Activated naive CD4-positive, alpha-beta T cell treated with anti-CD3 and anti-CD28 coated beads for 36 hours (primary cell): ENCODE results near the gene C1orf141. TPM values are rescaled to one million over a fixed set of nuclear protein-coding genes. Genes with fewer than 3 reads are reported as not detected.
"Not testable (repeated sequence)": the region's sequence is repeated elsewhere in the genome, so short reads cannot be mapped to it uniquely, and the experiment has no call there.

Experiments
- CTCF ChIA-PET: fragments of 350-600 bp; sonication (Branson Sonifier 250); formaldehyde crosslinking; loops from one replicate; lab custom pipeline; 2021; ENCODE audit warnings: antibody characterized with exemption; lab: Charles Lee
- DNase-seq: peaks from one replicate; pipeline ENCODE4 v3.0.0-alpha.2; 2020
- H3K27ac Mint-ChIP-seq: one replicate; pipeline ENCODE4 v1.8.0; 2021; ENCODE audit warnings: mild to moderate bottlenecking, mixed read lengths
- H3K27me3 Mint-ChIP-seq: one replicate; pipeline ENCODE4 v1.8.0; 2021; ENCODE audit warnings: low read depth, mixed read lengths
- H3K36me3 Mint-ChIP-seq: one replicate; pipeline ENCODE4 v1.8.0; 2021; ENCODE audit warnings: low read depth, mixed read lengths
- H3K4me1 Mint-ChIP-seq: one replicate; pipeline ENCODE4 v1.8.0; 2021; ENCODE audit warnings: low read depth, mixed read lengths
- H3K4me3 Mint-ChIP-seq: one replicate; pipeline ENCODE4 v1.8.0; 2021; ENCODE audit warnings: mild to moderate bottlenecking, moderate library complexity, mixed read lengths
- H3K9me3 Mint-ChIP-seq: one replicate; pipeline ENCODE4 v1.8.0; 2021; ENCODE audit warnings: mixed read lengths
- intact Hi-C: fragments of 100-400 bp; cut with micrococcal nuclease; formaldehyde crosslinking; loops from one replicate; pipeline ENCODE4 v1.15.1; 2023
- total RNA-seq, 2 experiments: library from RNA; stranded (reverse); gene quantifications; one replicate each; pipeline ENCODE4 v1.2.3, GENCODE V29; 2021

Gene C1orf141
- total RNA-seq, 2 experiments from 2014 or later, result 0.25 TPM; not detected in 1

- DNase-seq, result no peak
- Mint-ChIP-seq H3K9me3 (peaks cover 6% of the 10 kb centered on the region), H3K4me1 (peaks cover 60% of the 10 kb centered on the region), H3K4me3 (peak overlapping the region; percentile 8), H3K27ac (peak overlapping the region; percentile 99), H3K27me3 (no peaks in the 10 kb centered on the region), H3K36me3 (peaks cover 27% of the 10 kb centered on the region)
- CTCF ChIA-PET, result interaction anchor here (13.5 kb wide), 1 partner anchor 47 kb away, joined by 147 read pairs; no protein-coding TSS in a partner anchor
- intact Hi-C loops, result loop anchor here (1.0 to 10.0 kb wide), 3 partner anchors 9 to 731 kb away; no protein-coding TSS in a partner anchor
Measured at GRCh38 chr1:67165468-67166041, 30.8 kb upstream of the C1orf141 start.

- intact Hi-C loops, result loop anchor here (1.0 to 10.0 kb wide), 2 partner anchors 9 to 728 kb away; no protein-coding TSS in a partner anchor
- CTCF ChIA-PET, result interaction anchor here (0.9 to 13.5 kb wide), 4 partner anchors 14 to 50 kb away, joined by 4 to 147 read pairs (median 4); no protein-coding TSS in a partner anchor
- Mint-ChIP-seq H3K4me3 (peak overlapping the region; percentile 42), H3K27me3 (no peaks in the 10 kb centered on the region), H3K36me3 (peaks cover 9% of the 10 kb centered on the region), H3K4me1 (peaks cover 63% of the 10 kb centered on the region), H3K9me3 (peaks cover 6% of the 10 kb centered on the region), H3K27ac (peak overlapping the region; percentile 83)
- peak; percentile 76 for DNase-seq
Measured at GRCh38 chr1:67162954-67163353, 28.2 kb upstream of the C1orf141 start.

- CTCF ChIA-PET, result interaction anchor here (13.5 kb wide), 1 partner anchor 54 kb away, joined by 147 read pairs; no protein-coding TSS in a partner anchor
- H3K27me3 Mint-ChIP-seq, result no peaks in the 10 kb centered on the region
- H3K27ac Mint-ChIP-seq, result peak overlapping the region; percentile 69
- H3K9me3 Mint-ChIP-seq, result no peaks in the 10 kb centered on the region
- peaks cover 42% of the 10 kb centered on the region for H3K4me1 Mint-ChIP-seq
- H3K4me3 Mint-ChIP-seq, result peak overlapping the region; percentile 23
- peak; percentile 74 for DNase-seq
- no peaks in the 10 kb centered on the region for H3K36me3 Mint-ChIP-seq
- intact Hi-C loops, result loop anchor here (1.0 to 5.0 kb wide), 9 partner anchors 13 to 900 kb away; partner anchors contain the start of gene GADD45A
Measured at GRCh38 chr1:67159233-67159632, 24.5 kb upstream of the C1orf141 start.

GRCh38 chr1:67158401-67158800 lies 23.6 kb upstream of the C1orf141 start:
- CTCF ChIA-PET, result interaction anchor here (0.7 to 2.2 kb wide), 6 partner anchors 10 to 174 kb away, joined by 3 to 16 read pairs (median 4); no protein-coding TSS in a partner anchor
- Mint-ChIP-seq H3K9me3 (peaks cover 2% of the 10 kb centered on the region), H3K27me3 (no peaks in the 10 kb centered on the region), H3K4me1 (peaks cover 36% of the 10 kb centered on the region), H3K36me3 (peaks cover 2% of the 10 kb centered on the region), H3K27ac (peak overlapping the region; percentile 73), H3K4me3 (no peak overlapping the region)
- peak; percentile 44 for DNase-seq
- intact Hi-C loops, result loop anchor here (2.0 to 5.0 kb wide), 2 partner anchors 529 to 900 kb away; partner anchors contain the start of gene GADD45A

- DNase-seq, result no peak
- CTCF ChIA-PET, result interaction anchor here (0.6 to 3.9 kb wide), 4 partner anchors 14 to 385 kb away, joined by 5 to 37 read pairs (median 10); no protein-coding TSS in a partner anchor
- Mint-ChIP-seq H3K36me3 (peaks cover 2% of the 10 kb centered on the region), H3K27me3 (peaks cover 5% of the 10 kb centered on the region), H3K4me3 (no peak overlapping the region), H3K9me3 (peaks cover 2% of the 10 kb centered on the region), H3K4me1 (peaks cover 37% of the 10 kb centered on the region), H3K27ac (no peak overlapping the region)
- intact Hi-C loops, result no loop called here
Measured at GRCh38 chr1:67150931-67151330, 16.2 kb upstream of the C1orf141 start.

GRCh38 chr1:67149179-67149770 lies 14.5 kb upstream of the C1orf141 start:
- intact Hi-C loops, result loop anchor here (1.0 to 2.0 kb wide), 6 partner anchors 62 to 384 kb away; partner anchors contain the start of genes DNAI4 and MIER1
- peak; percentile 85 for DNase-seq
- peaks cover 2% of the 10 kb centered on the region for H3K36me3 Mint-ChIP-seq
- no peak overlapping the region for H3K27ac Mint-ChIP-seq
- peaks cover 42% of the 10 kb centered on the region for H3K4me1 Mint-ChIP-seq
- peaks cover 2% of the 10 kb centered on the region for H3K9me3 Mint-ChIP-seq
- no peak overlapping the region for H3K4me3 Mint-ChIP-seq
- CTCF ChIA-PET, result interaction anchor here (0.5 to 7.6 kb wide), 61 partner anchors 8 to 400 kb away, joined by 3 to 147 read pairs (median 4); partner anchors contain the start of genes C1orf141, DNAI4, MIER1 and SLC35D1
- peaks cover 5% of the 10 kb centered on the region for H3K27me3 Mint-ChIP-seq

GRCh38 chr1:67148516-67149178 lies 13.9 kb upstream of the C1orf141 start:
- no peak overlapping the region for H3K27ac Mint-ChIP-seq
- intact Hi-C loops, result loop anchor here (1.0 to 2.0 kb wide), 6 partner anchors 63 to 383 kb away; partner anchors contain the start of genes DNAI4 and MIER1
- no peaks in the 10 kb centered on the region for H3K9me3 Mint-ChIP-seq
- H3K4me1 Mint-ChIP-seq, result peaks cover 45% of the 10 kb centered on the region
- no peaks in the 10 kb centered on the region for H3K36me3 Mint-ChIP-seq
- DNase-seq, result no peak
- CTCF ChIA-PET, result interaction anchor here (0.7 to 7.6 kb wide), 49 partner anchors 9 to 399 kb away, joined by 3 to 147 read pairs (median 5); partner anchors contain the start of genes C1orf141 and SLC35D1
- H3K27me3 Mint-ChIP-seq, result peaks cover 5% of the 10 kb centered on the region
- no peak overlapping the region for H3K4me3 Mint-ChIP-seq

- H3K27ac Mint-ChIP-seq, H3K36me3 Mint-ChIP-seq, H3K27me3 Mint-ChIP-seq, DNase-seq, H3K4me3 Mint-ChIP-seq, H3K9me3 Mint-ChIP-seq: not testable (repeated sequence)
- CTCF ChIA-PET, result interaction anchor here (0.6 to 7.6 kb wide), 22 partner anchors 10 to 385 kb away, joined by 3 to 147 read pairs (median 10); partner anchors contain the start of genes C1orf141 and SLC35D1
- H3K4me1 Mint-ChIP-seq, result peaks cover 52% of the 10 kb centered on the region
- intact Hi-C loops, result loop anchor here (2.0 kb wide), 1 partner anchor 223 kb away; the partner anchor contains the start of genes DNAI4 and MIER1
Measured at GRCh38 chr1:67147973-67148372, 13.2 kb upstream of the C1orf141 start.

GRCh38 chr1:67146539-67146938 lies 11.8 kb upstream of the C1orf141 start:
- Mint-ChIP-seq H3K4me3 (no peak overlapping the region), H3K27ac (peak overlapping the region; percentile 13), H3K36me3 (no peaks in the 10 kb centered on the region), H3K9me3 (no peaks in the 10 kb centered on the region), H3K4me1 (peaks cover 51% of the 10 kb centered on the region), H3K27me3 (no peaks in the 10 kb centered on the region)
- DNase-seq, result no peak
- intact Hi-C loops, result no loop called here
- CTCF ChIA-PET, result interaction anchor here (0.5 to 7.6 kb wide), 5 partner anchors 12 to 382 kb away, joined by 3 to 147 read pairs (median 9); no protein-coding TSS in a partner anchor

- CTCF ChIA-PET, result interaction anchor here (1.2 to 7.6 kb wide), 6 partner anchors 66 to 381 kb away, joined by 3 to 147 read pairs (median 8); no protein-coding TSS in a partner anchor
- DNase-seq, result no peak
- no peak overlapping the region for H3K4me3 Mint-ChIP-seq
- H3K27me3 Mint-ChIP-seq, result no peaks in the 10 kb centered on the region
- H3K27ac Mint-ChIP-seq, result no peak overlapping the region
- no peaks in the 10 kb centered on the region for H3K9me3 Mint-ChIP-seq
- intact Hi-C loops, result no loop called here
- H3K36me3 Mint-ChIP-seq, result no peaks in the 10 kb centered on the region
- H3K4me1 Mint-ChIP-seq, result peaks cover 48% of the 10 kb centered on the region
Measured at GRCh38 chr1:67146101-67146500, 11.3 kb upstream of the C1orf141 start.

GRCh38 chr1:67144696-67145095 lies 9.9 kb upstream of the C1orf141 start:
- no peak overlapping the region for H3K27ac Mint-ChIP-seq
- DNase-seq, result peak; percentile 57
- no peaks in the 10 kb centered on the region for H3K27me3 Mint-ChIP-seq
- CTCF ChIA-PET, result interaction anchor here (0.6 to 7.6 kb wide), 16 partner anchors 8 to 380 kb away, joined by 3 to 147 read pairs (median 4); partner anchors contain the start of gene C1orf141
- no peak overlapping the region for H3K4me3 Mint-ChIP-seq
- no peaks in the 10 kb centered on the region for H3K9me3 Mint-ChIP-seq
- intact Hi-C loops, result loop anchor here (1.0 kb wide), 3 partner anchors 47 to 356 kb away; no protein-coding TSS in a partner anchor
- no peaks in the 10 kb centered on the region for H3K36me3 Mint-ChIP-seq
- peaks cover 43% of the 10 kb centered on the region for H3K4me1 Mint-ChIP-seq
